ENCODE measurements around the gene RGS6. TPM values are rescaled to one million over a fixed set of nuclear protein-coding genes. Genes with fewer than 3 reads are reported as not detected.

Gene RGS6
- total RNA-seq, 1 donor from 2014 or later: 5.1 TPM

GRCh38 chr14:72237722-72238666 lies 305.8 kb downstream of the RGS6 start:
- no peak for TF ChIP-seq CTCF (IDR thresholded peaks at IDR 0.05; ENCODE audit: unreplicated experiment)
- Mint-ChIP-seq H3K27me3 (peaks cover 6% of the 10 kb centered on the region), H3K9me3 (ENCODE audit: low read depth) (peaks cover 5% of the 10 kb centered on the region), H3K4me1 (ENCODE audit: low read depth) (peaks cover 4% of the 10 kb centered on the region), H3K27ac (no peak overlapping the region), H3K36me3 (ENCODE audit: insufficient read depth) (no peaks in the 10 kb centered on the region), H3K4me3 (ENCODE audit: low read depth) (no peak overlapping the region)
- DNase-seq (ENCODE audit: low spot score, unreplicated experiment): no peak

- H3K27me3 Mint-ChIP-seq: no peaks in the 10 kb centered on the region
- H3K4me1 Mint-ChIP-seq (ENCODE audit: low read depth): peaks cover 4% of the 10 kb centered on the region
- peaks cover 1% of the 10 kb centered on the region for H3K36me3 Mint-ChIP-seq (ENCODE audit: insufficient read depth)
- DNase-seq (ENCODE audit: low spot score, unreplicated experiment): no peak
- H3K4me3 Mint-ChIP-seq (ENCODE audit: low read depth): no peak overlapping the region
- TF ChIP-seq CTCF (IDR thresholded peaks at IDR 0.05; ENCODE audit: unreplicated experiment): no peak
- peaks cover 19% of the 10 kb centered on the region for H3K9me3 Mint-ChIP-seq (ENCODE audit: low read depth)
- H3K27ac Mint-ChIP-seq: no peak overlapping the region
Measured at GRCh38 chr14:72243309-72244293, 311.4 kb downstream of the RGS6 start.

- H3K27ac Mint-ChIP-seq: no peak overlapping the region
- no peak for TF ChIP-seq CTCF (IDR thresholded peaks at IDR 0.05; ENCODE audit: unreplicated experiment)
Measured at GRCh38 chr14:72247896-72248465, 315.8 kb downstream of the RGS6 start.

GRCh38 chr14:72253503-72253902 lies 321.3 kb downstream of the RGS6 start:
- Mint-ChIP-seq H3K36me3 (ENCODE audit: insufficient read depth) (no peaks in the 10 kb centered on the region), H3K9me3 (ENCODE audit: low read depth) (peaks cover 6% of the 10 kb centered on the region), H3K4me3 (ENCODE audit: low read depth) (no peak overlapping the region), H3K27me3 (no peaks in the 10 kb centered on the region), H3K4me1 (ENCODE audit: low read depth) (peaks cover 3% of the 10 kb centered on the region), H3K27ac (no peak overlapping the region)
- DNase-seq (ENCODE audit: low spot score, unreplicated experiment): no peak
- no peak for TF ChIP-seq CTCF (IDR thresholded peaks at IDR 0.05; ENCODE audit: unreplicated experiment)

More at GRCh38 chr14:72247896-72248465, 315.8 kb downstream of the RGS6 start:
- peaks cover 1% of the 10 kb centered on the region for H3K36me3 Mint-ChIP-seq (ENCODE audit: insufficient read depth)
- DNase-seq (ENCODE audit: low spot score, unreplicated experiment): no peak
- peaks cover 18% of the 10 kb centered on the region for H3K9me3 Mint-ChIP-seq (ENCODE audit: low read depth)
- no peaks in the 10 kb centered on the region for H3K27me3 Mint-ChIP-seq
- no peak overlapping the region for H3K4me3 Mint-ChIP-seq (ENCODE audit: low read depth)
- peaks cover 3% of the 10 kb centered on the region for H3K4me1 Mint-ChIP-seq (ENCODE audit: low read depth)

Measured in progenitor cell of endocrine pancreas (in vitro differentiated cells).